ENCODE results near the gene MAGOH.
"Not testable (repeated sequence)": the region's sequence is repeated elsewhere in the genome, so short reads cannot be mapped to it uniquely, and the experiment has no call there.

Gene MAGOH

DNA sequence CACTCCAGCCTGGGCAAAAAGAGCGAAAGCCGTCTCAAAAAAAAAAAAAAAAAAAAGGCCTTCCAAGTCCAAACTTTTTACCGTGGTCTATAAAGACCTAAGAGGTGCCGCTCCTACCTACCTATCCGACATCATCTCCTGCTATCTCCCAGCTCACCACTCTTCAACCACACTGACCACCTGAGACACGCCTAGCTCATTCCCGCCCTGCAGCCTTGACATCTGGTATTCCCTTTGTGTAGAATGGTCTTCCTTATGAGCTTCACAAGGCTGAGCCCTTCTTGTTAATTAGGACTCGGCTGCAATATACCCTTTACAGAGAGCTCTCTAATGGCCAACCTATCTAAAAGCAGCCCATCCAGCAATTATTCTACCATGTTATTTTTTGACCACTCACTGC, 680 bp downstream of the MAGOH start:
- DNase-seq (ENCODE audit: low spot score): no peak
- Mint-ChIP-seq H3K4me3 (peak overlapping the region; percentile 98), H3K36me3 (ENCODE audit: low read depth) (peaks cover 29% of the 10 kb centered on the region), H3K4me1 (ENCODE audit: low read depth) (peaks cover 18% of the 10 kb centered on the region), H3K27me3 (ENCODE audit: low read depth) (no peaks in the 10 kb centered on the region), H3K27ac (peak overlapping the region; percentile 96), H3K9me3 (no peaks in the 10 kb centered on the region)

DNA sequence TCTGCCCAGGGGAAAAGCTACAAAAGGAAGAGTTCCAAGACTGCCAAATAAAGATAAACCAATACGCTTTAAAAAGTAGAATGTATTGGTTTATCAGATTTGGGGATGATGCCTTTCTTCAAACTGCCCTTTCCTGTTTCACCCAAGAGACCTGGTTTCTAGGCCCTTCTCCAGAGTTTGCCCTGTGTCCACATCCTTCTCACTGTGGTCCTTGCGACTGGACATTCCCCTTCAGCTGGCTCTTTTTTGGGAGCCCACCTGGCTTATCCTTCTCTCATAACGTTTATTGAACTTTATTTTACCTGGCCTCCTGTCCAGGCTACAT, 17.4 kb downstream of the MAGOH start:
- Mint-ChIP-seq H3K27me3 (ENCODE audit: low read depth) (no peaks in the 10 kb centered on the region), H3K36me3 (ENCODE audit: low read depth) (peaks cover 15% of the 10 kb centered on the region), H3K4me3 (peak overlapping the region; percentile 89), H3K4me1 (ENCODE audit: low read depth) (peaks cover 20% of the 10 kb centered on the region), H3K9me3 (no peaks in the 10 kb centered on the region), H3K27ac (peak overlapping the region; percentile 93)
- no peak for DNase-seq (ENCODE audit: low spot score)

DNA sequence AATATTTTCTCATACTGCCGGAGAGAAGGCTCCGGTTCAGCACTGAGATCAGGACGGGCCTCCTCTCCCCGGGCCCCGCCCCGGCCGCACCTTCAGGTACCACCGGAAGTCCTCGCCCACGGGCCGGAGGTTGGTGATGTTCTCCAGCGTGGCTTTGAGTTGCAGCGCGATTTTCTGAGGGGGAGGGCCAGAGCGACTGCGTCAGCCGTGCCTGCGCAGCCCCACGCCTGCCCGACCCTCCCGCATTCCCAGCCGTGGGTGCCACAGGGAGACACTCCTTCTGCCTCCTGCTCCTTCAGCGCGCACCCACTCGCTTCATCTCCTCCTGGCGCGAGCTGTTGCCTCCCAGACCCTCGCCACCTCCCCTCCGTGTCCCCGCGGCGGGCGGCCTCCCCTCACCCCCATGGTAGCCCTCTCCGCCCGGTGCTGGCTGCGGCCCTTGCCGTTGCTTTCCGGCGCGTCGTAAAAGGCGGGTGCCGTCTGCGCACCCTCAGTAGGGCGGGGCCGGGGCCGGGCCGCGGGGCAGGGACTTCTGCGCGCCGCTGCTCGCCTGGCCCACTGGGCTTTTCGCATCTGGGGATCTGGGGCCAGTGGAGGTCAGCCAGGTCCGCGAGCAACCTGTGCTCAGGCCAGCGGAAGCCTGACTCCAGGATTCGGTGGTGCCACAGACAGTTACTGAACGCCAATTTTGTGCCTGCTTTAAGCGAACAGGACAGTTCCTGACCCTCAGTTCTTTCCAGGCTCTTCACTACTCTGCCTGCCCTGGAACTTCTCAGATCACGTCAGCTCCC, 18.0 kb downstream of the MAGOH start, which contains the start of gene CZIB:
CZIB (minus strand) TSS at position 464 of the 791 bp plus-strand sequence; CDS start at position 405, 59 bp downstream.
- Mint-ChIP-seq H3K36me3 (ENCODE audit: low read depth) (peaks cover 16% of the 10 kb centered on the region), H3K4me1 (ENCODE audit: low read depth) (peaks cover 20% of the 10 kb centered on the region), H3K9me3 (no peaks in the 10 kb centered on the region), H3K4me3 (peak within 1 kb of the TSS; percentile 89), H3K27ac (peak within 1 kb of the TSS; percentile 93), H3K27me3 (ENCODE audit: low read depth) (no peaks in the 10 kb centered on the region)
- peak; percentile 95 for DNase-seq (ENCODE audit: low spot score)

DNA sequence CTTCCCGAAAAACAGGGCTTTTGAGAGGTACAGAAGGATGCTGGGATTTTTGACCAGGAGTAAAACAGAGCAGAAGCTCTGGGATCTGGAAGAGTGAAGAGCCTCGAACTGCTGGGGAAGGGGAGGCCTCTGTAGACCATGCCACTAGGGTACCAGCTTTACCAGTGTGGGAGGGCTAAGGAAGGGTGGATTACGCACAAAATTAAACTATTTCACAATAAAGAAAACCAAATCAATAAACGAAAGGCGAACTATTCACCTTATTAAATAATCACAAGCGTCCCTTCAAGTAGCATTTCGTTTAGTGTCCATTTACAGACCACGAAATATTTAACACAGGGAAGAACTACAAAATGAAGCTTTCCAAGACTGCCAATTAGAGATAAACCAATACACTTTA, 18.6 kb downstream of the MAGOH start:
- H3K27me3 Mint-ChIP-seq (ENCODE audit: low read depth): no peaks in the 10 kb centered on the region
- no peak for DNase-seq (ENCODE audit: low spot score)
- no peaks in the 10 kb centered on the region for H3K9me3 Mint-ChIP-seq
- peak overlapping the region; percentile 93 for H3K27ac Mint-ChIP-seq
- peaks cover 17% of the 10 kb centered on the region for H3K36me3 Mint-ChIP-seq (ENCODE audit: low read depth)
- peak overlapping the region; percentile 89 for H3K4me3 Mint-ChIP-seq
- H3K4me1 Mint-ChIP-seq (ENCODE audit: low read depth): peaks cover 20% of the 10 kb centered on the region

DNA sequence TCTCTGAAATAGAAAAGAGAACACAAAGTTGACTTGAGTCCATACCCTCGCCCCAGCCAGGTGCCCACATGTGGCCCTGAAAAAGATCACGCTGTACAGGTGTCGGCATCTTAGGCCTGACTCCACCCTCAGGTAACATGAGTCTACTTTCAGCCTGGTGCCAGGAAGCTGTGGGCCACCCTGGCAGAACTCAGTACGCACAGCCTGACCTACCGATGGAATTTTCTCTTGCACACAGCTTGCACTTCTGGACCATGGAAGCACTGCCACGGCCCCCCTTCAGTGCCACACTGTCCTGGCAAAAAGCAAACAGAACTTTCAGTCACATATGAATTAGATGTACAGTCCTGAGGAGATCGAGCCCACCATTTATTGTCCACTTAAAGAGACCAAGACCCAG, 20.1 kb downstream of the MAGOH start:
- Mint-ChIP-seq H3K4me3 (peak overlapping the region; percentile 43), H3K9me3 (no peaks in the 10 kb centered on the region), H3K36me3 (ENCODE audit: low read depth) (peaks cover 25% of the 10 kb centered on the region), H3K27ac (peak overlapping the region; percentile 49), H3K27me3 (ENCODE audit: low read depth) (no peaks in the 10 kb centered on the region), H3K4me1 (ENCODE audit: low read depth) (peaks cover 20% of the 10 kb centered on the region)
- no peak for DNase-seq (ENCODE audit: low spot score)

DNA sequence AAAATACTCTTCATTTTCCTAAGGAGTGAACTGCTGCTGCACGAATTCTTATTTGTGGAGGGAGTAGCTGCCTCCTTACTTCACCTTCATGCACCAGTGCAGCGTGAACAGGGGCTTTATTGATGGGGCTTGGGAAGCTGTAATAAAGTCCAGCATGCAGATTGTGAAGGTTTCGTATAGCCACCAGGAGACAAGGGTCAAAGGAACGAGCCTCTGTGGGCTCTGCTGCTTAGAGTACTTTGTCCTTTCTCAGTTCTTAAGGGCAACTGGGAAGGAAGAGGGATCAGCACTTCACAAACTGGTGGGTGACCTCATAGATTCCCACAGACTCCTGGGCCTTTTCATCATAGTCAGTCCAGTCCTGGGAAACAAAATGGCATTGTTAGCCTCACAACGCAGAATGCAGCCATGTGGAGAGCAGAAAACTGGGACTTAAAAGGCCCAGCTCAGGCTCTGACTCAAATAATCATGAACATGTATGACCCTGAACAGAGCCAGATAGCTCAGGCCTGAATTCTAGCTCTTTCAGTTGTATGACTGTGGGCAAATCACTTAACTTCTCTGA, 23.9 kb downstream of the MAGOH start:
- Mint-ChIP-seq H3K27ac (no peak overlapping the region), H3K4me1 (ENCODE audit: low read depth) (peaks cover 8% of the 10 kb centered on the region), H3K9me3 (no peaks in the 10 kb centered on the region), H3K36me3 (ENCODE audit: low read depth) (peaks cover 47% of the 10 kb centered on the region), H3K4me3 (no peak overlapping the region), H3K27me3 (ENCODE audit: low read depth) (no peaks in the 10 kb centered on the region)
- DNase-seq (ENCODE audit: low spot score): no peak

DNA sequence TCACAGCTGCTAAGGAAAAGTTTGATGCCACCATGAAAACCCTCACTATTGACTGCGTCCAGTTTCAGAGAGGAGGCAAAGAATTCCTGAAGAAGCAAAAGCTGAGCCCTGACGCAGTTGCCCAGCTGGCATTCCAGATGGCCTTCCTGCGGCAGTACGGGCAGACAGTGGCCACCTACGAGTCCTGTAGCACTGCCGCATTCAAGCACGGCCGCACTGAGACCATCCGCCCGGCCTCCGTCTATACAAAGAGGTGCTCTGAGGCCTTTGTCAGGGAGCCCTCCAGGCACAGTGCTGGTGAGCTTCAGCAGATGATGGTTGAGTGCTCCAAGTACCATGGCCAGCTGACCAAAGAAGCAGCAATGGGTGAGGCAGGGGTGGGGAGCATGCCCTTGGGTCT, 27.4 kb downstream of the MAGOH start:
- no peaks in the 10 kb centered on the region for H3K27me3 Mint-ChIP-seq (ENCODE audit: low read depth)
- no peak for DNase-seq (ENCODE audit: low spot score)
- H3K4me3 Mint-ChIP-seq: no peak overlapping the region
- H3K27ac Mint-ChIP-seq: no peak overlapping the region
- peaks cover 13% of the 10 kb centered on the region for H3K9me3 Mint-ChIP-seq
- peaks cover 60% of the 10 kb centered on the region for H3K36me3 Mint-ChIP-seq (ENCODE audit: low read depth)
- no peaks in the 10 kb centered on the region for H3K4me1 Mint-ChIP-seq (ENCODE audit: low read depth)

DNA sequence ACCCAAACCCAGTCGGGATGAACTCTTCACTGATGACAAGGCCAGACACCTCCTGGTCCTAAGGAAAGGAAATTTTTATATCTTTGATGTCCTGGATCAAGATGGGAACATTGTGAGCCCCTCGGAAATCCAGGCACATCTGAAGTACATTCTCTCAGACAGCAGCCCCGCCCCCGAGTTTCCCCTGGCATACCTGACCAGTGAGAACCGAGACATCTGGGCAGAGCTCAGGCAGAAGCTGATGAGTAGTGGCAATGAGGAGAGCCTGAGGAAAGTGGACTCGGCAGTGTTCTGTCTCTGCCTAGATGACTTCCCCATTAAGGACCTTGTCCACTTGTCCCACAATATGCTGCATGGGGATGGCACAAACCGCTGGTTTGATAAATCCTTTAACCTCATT, 28.0 kb downstream of the MAGOH start:
- Mint-ChIP-seq H3K36me3 (ENCODE audit: low read depth) (peaks cover 64% of the 10 kb centered on the region), H3K27ac (no peak overlapping the region), H3K4me1 (ENCODE audit: low read depth) (no peaks in the 10 kb centered on the region)

DNA sequence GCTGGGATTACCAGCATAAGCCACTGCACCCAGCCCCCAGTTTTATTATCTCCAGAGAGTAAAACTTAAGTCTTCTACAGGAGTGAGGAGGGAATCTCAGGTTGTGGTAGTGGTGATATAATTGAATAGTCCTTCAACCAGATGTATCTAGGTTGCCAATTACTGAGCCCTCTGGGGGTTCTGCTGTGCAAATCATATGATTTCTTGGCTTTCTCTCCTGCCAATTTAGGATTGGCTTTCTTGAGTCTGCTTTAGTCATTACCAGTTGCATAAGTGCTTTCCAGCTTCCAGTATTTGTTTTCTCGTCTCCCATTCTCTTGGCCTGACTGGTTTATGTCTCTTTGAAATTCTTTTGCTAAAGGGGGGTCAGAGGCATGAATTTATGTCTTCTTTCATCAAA, 30.6 kb downstream of the MAGOH start:
- no peak for DNase-seq (ENCODE audit: low spot score)
- Mint-ChIP-seq H3K27me3 (ENCODE audit: low read depth) (no peaks in the 10 kb centered on the region), H3K36me3 (ENCODE audit: low read depth) (peaks cover 75% of the 10 kb centered on the region), H3K27ac (no peak overlapping the region), H3K4me3 (no peak overlapping the region), H3K4me1 (ENCODE audit: low read depth) (no peaks in the 10 kb centered on the region), H3K9me3 (peaks cover 30% of the 10 kb centered on the region)

More for the DNA sequence above, 28.0 kb downstream of the MAGOH start:
- Mint-ChIP-seq H3K27me3 (ENCODE audit: low read depth) (no peaks in the 10 kb centered on the region), H3K9me3 (peaks cover 14% of the 10 kb centered on the region), H3K4me3 (no peak overlapping the region)
- no peak for DNase-seq (ENCODE audit: low spot score)

DNA sequence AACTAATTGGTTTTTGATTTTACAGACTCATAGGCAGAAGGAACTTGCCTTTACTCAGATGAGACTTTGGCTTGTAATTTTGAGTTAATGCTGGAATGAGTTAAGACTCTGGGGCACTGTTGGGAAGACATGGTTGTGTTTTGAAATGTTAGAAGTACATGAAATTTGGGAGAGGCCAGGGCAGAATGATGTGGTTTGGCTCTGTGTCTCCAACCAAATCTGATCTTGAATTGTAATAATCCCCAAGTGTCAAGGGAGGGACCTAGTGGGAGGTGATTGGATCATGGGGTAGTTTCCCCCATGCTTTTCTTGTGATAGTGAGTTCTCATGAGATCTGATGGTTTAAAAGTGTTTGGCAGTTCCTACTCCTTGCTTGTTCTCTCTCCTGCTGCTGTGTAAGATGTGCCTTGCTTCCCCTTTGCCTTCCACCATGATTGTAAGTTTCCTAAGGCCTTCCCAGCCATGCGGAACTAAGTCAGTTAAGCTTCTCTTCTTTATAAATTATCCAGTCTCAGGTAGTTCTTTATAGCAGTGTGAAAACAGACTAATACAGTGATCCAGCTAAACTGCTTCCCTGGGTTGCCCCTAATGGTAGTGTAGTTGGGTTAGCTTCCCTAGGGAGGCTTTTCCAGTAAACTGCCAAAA, 31.5 kb downstream of the MAGOH start:
- peaks cover 30% of the 10 kb centered on the region for H3K9me3 Mint-ChIP-seq
- peaks cover 75% of the 10 kb centered on the region for H3K36me3 Mint-ChIP-seq (ENCODE audit: low read depth)
- DNase-seq (ENCODE audit: low spot score): no peak
- no peak overlapping the region for H3K4me3 Mint-ChIP-seq
- no peaks in the 10 kb centered on the region for H3K27me3 Mint-ChIP-seq (ENCODE audit: low read depth)
- no peak overlapping the region for H3K27ac Mint-ChIP-seq
- no peaks in the 10 kb centered on the region for H3K4me1 Mint-ChIP-seq (ENCODE audit: low read depth)

DNA sequence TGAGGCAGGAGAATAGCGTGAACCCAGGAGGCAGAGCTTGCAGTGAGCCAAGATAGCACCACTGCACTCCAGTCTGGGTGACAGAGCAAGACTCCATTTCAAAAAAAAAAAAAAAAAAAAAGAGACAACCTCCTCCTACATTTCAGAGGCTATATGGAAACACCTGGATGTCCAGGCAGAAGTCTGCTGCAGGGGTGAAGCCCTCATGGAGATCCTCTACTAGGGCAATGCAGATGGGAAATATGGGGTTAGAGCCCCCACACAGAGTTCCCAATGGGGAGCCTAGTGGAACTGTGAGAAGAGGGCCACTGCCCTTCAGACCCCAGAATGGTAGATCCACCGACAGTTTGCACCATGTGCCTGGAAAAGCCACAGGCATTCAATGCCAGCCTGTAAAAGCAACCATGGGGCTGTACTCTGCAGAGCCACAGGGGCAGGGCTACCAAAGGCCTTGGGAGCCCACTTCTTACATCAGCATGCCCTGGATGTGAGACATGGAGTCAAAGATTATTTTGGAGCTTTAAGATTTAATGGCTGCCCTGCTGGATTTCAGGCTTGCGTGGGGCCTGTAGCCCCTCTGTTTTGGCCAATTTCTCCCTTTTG, 32.1 kb downstream of the MAGOH start:
- H3K9me3 Mint-ChIP-seq: peaks cover 30% of the 10 kb centered on the region
- DNase-seq (ENCODE audit: low spot score); H3K4me3 Mint-ChIP-seq; H3K4me1 Mint-ChIP-seq (ENCODE audit: low read depth); H3K27me3 Mint-ChIP-seq (ENCODE audit: low read depth); H3K27ac Mint-ChIP-seq: not testable (repeated sequence)
- H3K36me3 Mint-ChIP-seq (ENCODE audit: low read depth): peaks cover 75% of the 10 kb centered on the region

DNA sequence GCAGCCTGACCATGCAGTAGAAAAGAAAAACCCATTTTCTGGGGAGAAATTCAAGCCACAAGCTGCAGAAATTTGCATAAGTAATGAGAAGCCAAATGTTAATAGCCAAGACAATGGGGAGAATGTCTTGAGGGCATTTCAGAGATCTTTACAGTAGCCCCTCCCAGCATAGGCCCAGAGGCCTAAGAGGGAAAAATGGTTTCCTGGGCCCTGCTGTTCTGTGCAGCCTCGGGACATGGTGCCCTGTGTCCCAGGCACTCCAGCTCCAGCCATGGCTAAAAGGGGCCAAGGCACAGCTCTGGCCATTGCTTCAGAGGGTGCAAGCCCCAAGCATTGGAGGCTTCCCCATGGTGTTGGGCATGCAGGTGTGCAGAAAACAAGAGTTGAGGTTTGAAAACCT, 32.8 kb downstream of the MAGOH start:
- H3K27me3 Mint-ChIP-seq (ENCODE audit: low read depth); H3K4me3 Mint-ChIP-seq; H3K27ac Mint-ChIP-seq; H3K4me1 Mint-ChIP-seq (ENCODE audit: low read depth); DNase-seq (ENCODE audit: low spot score): not testable (repeated sequence)
- Mint-ChIP-seq H3K9me3 (peaks cover 30% of the 10 kb centered on the region), H3K36me3 (ENCODE audit: low read depth) (peaks cover 78% of the 10 kb centered on the region)

DNA sequence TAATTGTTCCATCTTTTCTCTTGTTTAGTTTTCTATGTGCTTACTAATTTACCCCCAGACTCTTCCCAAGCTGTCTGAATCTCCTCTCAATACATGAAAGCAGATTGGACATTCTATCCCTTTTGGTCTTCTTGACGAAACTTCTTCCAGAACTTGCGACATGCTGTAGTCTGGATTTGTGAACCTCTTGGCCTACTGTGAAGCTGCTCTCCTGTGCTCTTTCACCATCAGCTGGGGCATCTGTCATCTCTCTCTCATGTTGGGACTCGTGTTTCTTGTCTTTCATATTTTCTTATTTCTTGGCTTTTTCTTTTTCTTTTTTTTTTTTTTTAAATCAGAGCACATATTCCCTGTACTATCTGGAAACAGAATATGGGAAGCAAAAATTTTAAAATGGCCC, 34.9 kb downstream of the MAGOH start:
- peaks cover 3% of the 10 kb centered on the region for H3K4me1 Mint-ChIP-seq (ENCODE audit: low read depth)
- no peak overlapping the region for H3K4me3 Mint-ChIP-seq
- H3K27ac Mint-ChIP-seq: no peak overlapping the region

DNA sequence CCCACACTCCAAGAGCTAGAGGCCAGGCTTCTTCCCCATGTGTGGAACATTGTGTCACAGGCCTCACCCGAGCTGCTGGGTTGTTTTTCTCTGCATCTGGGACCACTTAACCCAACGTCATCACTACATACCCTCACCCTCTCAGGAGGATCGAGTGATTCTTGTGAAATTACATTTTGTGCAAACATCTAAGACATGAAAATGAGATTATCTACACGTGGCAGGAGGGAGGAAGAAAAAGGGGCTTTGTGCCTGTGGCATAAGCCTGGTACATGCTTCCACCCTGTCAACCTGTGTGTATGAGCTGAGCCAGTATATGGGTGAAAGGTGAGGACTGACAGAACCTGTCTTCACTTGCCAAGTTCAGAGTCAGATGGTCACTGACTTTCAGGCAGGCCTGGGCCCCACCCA, 40.1 kb downstream of the MAGOH start:
- no peaks in the 10 kb centered on the region for H3K9me3 Mint-ChIP-seq
- H3K27ac Mint-ChIP-seq: peak overlapping the region; percentile 94
- H3K4me3 Mint-ChIP-seq: peak overlapping the region; percentile 91
- DNase-seq (ENCODE audit: low spot score): no peak
- peaks cover 22% of the 10 kb centered on the region for H3K4me1 Mint-ChIP-seq (ENCODE audit: low read depth)
- peaks cover 33% of the 10 kb centered on the region for H3K36me3 Mint-ChIP-seq (ENCODE audit: low read depth)
- no peaks in the 10 kb centered on the region for H3K27me3 Mint-ChIP-seq (ENCODE audit: low read depth)

More for the DNA sequence above, 34.9 kb downstream of the MAGOH start:
- H3K27me3 Mint-ChIP-seq (ENCODE audit: low read depth): no peaks in the 10 kb centered on the region
- H3K9me3 Mint-ChIP-seq: peaks cover 30% of the 10 kb centered on the region
- H3K36me3 Mint-ChIP-seq (ENCODE audit: low read depth): peaks cover 63% of the 10 kb centered on the region
- no peak for DNase-seq (ENCODE audit: low spot score)
